Esophagus (tissue), 2 donors: ENCODE data around the gene STK10. TPM values are rescaled to one million over a fixed set of nuclear protein-coding genes. Genes with fewer than 3 reads are reported as not detected.

Source experiments
- H3K27ac ChIP-seq, 2 donors: one replicate each; pipeline ENCODE4 v1.5.1; 2013; ENCODE audit warnings: low read depth in 2 of 2, mild to moderate bottlenecking in 2 of 2, inconsistent platforms in 1 of 2, low read length in 1 of 2, moderate library complexity in 1 of 2
- H3K27me3 ChIP-seq, 2 donors: one replicate each; pipeline ENCODE4 v1.6.1; 2013; ENCODE audit warnings: low read length in 2 of 2, control low read depth in 1 of 2, mild to moderate bottlenecking in 1 of 2; ENCODE audit not compliant: insufficient read depth in 2 of 2, control insufficient read depth in 1 of 2
- H3K36me3 ChIP-seq, 2 donors: one replicate each; pipeline ENCODE4 v1.6.1; 2013; ENCODE audit warnings: low read length in 1 of 2; ENCODE audit not compliant: control insufficient read depth in 2 of 2, insufficient read depth in 2 of 2
- H3K4me1 ChIP-seq, 2 donors: one replicate each; pipeline ENCODE4 v1.6.1; 2013; ENCODE audit warnings: low read length in 1 of 2; ENCODE audit not compliant: control insufficient read depth in 2 of 2, insufficient read depth in 2 of 2
- H3K4me3 ChIP-seq, 2 donors: one replicate each; pipeline ENCODE4 v1.5.1; 2013; ENCODE audit warnings: low read length in 2 of 2, mild to moderate bottlenecking in 2 of 2, low read depth in 1 of 2, moderate library complexity in 1 of 2
- H3K9me3 ChIP-seq, 2 donors: one replicate each; pipeline ENCODE4 v1.6.1; 2013; ENCODE audit warnings: mild to moderate bottlenecking in 2 of 2, low read depth in 1 of 2, low read length in 1 of 2, moderate library complexity in 1 of 2; ENCODE audit not compliant: control insufficient read depth in 2 of 2, insufficient read depth in 1 of 2
- WGBS, 2 donors: extraction: QIAGEN DNeasy Blood & Tissue Kit; methylation state at CpG; one replicate each; pipeline ENCODE4 v1.1.7; 2013; 5-methylcytosine and 5-hydroxymethylcytosine counted together
- polyA plus RNA-seq, 2 donors: library from polyadenylated mRNA; stranded (reverse); fragments of 200-250 nt; gene quantifications; one replicate each; pipeline ENCODE4 v1.2.3, GENCODE V29; 2013
- donor health status: healthy with polysubstance abuse.
- donor health status: Bipolar disorder and iron deficiency.

The STK10 gene
- polyA plus RNA-seq, 2 donors, result 3.9 to 7.7 TPM

DNA sequence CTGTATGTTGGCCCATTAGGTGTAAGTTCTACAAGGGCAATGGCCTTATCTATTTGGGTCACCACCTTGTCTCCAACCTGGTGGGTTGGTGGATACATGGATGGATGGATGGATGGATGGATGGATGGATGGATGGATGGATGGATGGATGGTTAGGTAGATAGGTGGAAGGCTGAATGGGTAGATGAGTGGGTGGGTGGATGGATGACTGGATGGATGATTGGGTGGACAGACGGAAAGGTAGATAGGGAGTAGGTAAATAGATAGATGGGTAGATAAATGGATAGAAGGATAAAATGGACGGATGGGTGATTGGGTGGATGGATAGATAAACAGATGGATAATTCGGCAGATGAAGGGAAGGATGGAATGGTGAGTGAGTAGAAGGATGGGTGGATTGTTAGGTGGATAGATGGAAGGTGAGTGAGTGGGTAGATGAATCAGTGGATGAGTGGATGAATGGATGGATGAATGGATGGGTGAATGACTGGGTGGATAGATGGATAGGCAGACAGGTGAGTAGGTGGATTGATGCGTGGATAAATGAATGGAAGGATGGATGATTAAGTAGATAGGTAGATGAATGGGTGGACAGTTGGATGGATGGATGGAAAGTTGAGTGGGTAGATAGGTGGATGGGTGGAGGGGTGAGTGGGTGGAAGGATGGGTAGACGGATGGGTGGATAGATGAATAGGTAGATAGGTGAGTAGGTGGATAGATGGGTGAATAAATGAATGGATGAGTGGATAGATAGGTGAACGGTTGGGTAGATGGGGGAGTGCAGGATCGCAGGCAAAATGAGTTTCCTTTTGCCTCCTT, 98.5 kb downstream of the STK10 start:
- H3K9me3 ChIP-seq, result no peaks in the 10 kb centered on the region
- 94 to 95% methylated on average over 7 of the region's 7 CpGs for WGBS, 2 donors
- peaks cover 0 to 2% of the 10 kb centered on the region in 2 donors for H3K36me3 ChIP-seq
- no peaks in the 10 kb centered on the region for H3K27me3 ChIP-seq
- H3K4me3 ChIP-seq, result no peak overlapping the region
- no peak overlapping the region for H3K27ac ChIP-seq
- no peaks in the 10 kb centered on the region for H3K4me1 ChIP-seq

DNA sequence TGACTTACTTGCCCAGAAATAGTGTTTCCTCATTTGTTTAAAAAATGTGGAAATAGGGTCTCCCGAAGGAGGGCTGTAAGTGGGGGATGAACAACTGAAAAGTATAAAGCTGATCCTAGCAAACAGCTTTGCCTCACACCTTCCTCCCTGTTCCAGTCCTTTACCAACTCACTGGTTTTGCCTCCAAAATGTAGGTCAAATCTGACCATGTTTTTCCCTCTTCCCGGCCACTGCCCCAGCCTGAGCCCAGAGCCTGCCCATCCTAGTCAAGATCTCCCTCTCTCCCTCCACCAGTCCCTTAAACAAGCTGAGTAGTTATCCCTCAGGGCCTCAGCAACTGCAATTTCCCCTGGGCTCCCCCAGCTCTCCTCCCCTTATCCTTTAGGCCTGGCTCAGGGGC, 99.2 kb downstream of the STK10 start:
- WGBS, 2 donors, result 95 to 98% methylated on average over 2 of the region's 2 CpGs
- Histone ChIP-seq H3K4me1 (no peaks in the 10 kb centered on the region), H3K36me3 (peaks cover 0 to 2% of the 10 kb centered on the region in 2 donors), H3K27me3 (no peaks in the 10 kb centered on the region), H3K27ac (no peak overlapping the region), H3K9me3 (no peaks in the 10 kb centered on the region), H3K4me3 (no peak overlapping the region)

DNA sequence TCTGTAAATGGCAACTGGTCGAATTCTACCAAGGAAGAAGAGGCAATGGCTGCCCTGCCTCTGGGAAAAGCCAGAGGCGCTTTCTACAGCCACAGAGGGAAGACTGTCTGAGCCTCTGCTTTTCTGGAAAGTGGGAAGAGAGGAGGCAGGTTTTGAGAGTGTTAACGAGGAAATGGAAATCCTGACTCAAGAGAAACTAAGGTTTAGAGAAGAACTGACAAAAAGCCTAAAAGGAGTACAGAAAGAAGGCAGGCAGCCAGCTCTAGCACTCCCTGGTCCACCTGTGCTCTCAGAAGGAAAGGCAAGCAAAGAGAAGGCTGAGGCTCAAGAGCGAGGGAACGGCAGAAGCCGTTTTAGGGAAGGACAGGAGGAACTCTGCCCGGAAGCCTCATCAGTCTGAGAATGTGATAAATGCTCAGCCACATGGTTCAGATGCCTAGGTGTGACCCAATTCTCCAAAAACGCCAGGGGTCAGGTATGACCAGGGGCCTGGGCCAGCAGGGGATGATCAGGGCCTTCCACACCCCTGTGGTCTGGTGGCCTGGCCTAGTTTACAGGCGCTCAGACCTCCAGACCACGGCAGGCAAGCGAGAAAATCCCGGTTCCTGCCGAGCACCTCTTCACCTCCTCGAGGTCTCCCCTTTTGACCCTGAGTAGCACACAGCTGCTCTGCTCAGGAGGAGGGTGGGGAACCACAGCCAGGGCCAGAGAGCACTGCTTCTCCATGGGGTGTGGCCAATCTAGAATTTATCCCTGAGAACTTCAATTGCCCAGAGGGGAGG, 101.6 kb downstream of the STK10 start:
- Histone ChIP-seq H3K4me3 (no peak overlapping the region), H3K4me1 (no peaks in the 10 kb centered on the region), H3K27ac (no peak overlapping the region), H3K36me3 (peaks cover 0 to 8% of the 10 kb centered on the region in 2 donors), H3K9me3 (no peaks in the 10 kb centered on the region), H3K27me3 (no peaks in the 10 kb centered on the region)
- 84 to 85% methylated on average over 14 of the region's 14 CpGs for WGBS, 2 donors

DNA sequence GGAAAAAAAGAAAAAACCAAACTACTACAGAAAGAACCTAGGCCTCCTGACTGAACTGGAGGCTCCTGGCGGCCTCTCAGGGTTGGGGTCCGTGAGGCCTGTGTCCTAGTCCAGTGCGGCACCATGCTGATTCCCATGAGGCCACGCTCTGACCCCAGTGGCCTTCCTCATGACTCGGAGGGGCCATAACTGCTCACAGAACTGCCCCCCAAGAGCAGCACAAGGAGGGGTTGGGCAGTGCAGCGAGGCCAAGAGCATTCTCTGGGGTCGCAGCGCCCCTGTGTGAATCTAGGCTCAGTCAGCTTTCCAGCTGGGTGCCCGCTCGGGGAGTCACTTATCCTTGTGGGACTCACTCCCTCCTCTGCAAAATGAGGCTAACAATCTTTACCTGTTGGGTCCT, 102.3 kb downstream of the STK10 start:
- no peaks in the 10 kb centered on the region for H3K27me3 ChIP-seq
- WGBS, 2 donors, result 94 to 95% methylated on average over 10 of the region's 10 CpGs
- peaks cover 0 to 8% of the 10 kb centered on the region in 2 donors for H3K36me3 ChIP-seq
- H3K9me3 ChIP-seq, result no peaks in the 10 kb centered on the region
- H3K4me3 ChIP-seq, result no peak overlapping the region
- H3K27ac ChIP-seq, result no peak overlapping the region
- no peaks in the 10 kb centered on the region for H3K4me1 ChIP-seq

DNA sequence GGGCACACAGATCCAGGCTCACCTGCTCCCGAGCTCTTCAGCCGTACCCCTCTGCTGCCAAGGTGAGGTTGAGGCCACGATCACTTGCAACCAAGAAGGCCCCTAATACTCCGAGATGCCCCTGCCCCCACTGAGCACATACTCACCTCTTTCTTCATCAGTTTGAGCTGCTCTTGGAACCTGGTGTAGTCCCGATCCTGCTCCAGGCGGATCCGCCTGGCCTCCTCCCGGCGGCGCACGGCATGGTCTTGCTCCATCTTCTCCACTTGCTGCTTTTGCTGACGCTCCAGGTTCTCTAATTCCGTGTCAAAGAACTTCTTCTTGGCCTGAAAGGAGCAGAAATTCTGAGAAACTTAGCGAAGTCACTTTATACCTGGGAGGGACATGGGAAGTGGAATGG, 105.8 kb downstream of the STK10 start:
- Histone ChIP-seq H3K4me3 (no peak overlapping the region), H3K4me1 (no peaks in the 10 kb centered on the region), H3K36me3 (peaks cover 0 to 9% of the 10 kb centered on the region in 2 donors), H3K27me3 (no peaks in the 10 kb centered on the region), H3K27ac (no peak overlapping the region), H3K9me3 (no peaks in the 10 kb centered on the region)
- WGBS, 2 donors, result 95 to 97% methylated on average over 14 of the region's 14 CpGs

DNA sequence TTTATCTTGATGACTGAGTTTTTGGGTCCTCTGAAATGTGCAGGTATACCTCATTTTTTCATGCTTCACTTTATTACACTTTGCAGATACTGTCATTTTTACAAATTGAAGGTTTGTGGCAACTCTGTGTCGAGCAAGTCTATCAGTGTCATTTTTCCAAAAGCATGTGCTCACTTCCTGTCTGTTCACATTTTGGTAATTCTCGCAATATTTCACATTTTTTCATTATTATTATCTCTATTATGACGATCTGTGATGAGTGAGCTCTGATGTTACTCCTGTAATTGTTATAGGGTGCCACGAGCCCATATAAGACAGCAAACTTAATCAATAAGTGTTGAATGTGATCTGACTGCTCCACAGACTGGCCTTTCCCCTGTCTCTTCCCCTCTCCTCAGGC, 108.1 kb downstream of the STK10 start:
- no peaks in the 10 kb centered on the region for H3K9me3 ChIP-seq
- H3K4me3 ChIP-seq, result no peak overlapping the region
- no peak overlapping the region for H3K27ac ChIP-seq
- WGBS, 2 donors, result 84 to 92% methylated on average over 4 of the region's 4 CpGs
- H3K4me1 ChIP-seq, result no peaks in the 10 kb centered on the region
- H3K36me3 ChIP-seq, result peaks cover 0 to 9% of the 10 kb centered on the region in 2 donors
- H3K27me3 ChIP-seq, result no peaks in the 10 kb centered on the region

DNA sequence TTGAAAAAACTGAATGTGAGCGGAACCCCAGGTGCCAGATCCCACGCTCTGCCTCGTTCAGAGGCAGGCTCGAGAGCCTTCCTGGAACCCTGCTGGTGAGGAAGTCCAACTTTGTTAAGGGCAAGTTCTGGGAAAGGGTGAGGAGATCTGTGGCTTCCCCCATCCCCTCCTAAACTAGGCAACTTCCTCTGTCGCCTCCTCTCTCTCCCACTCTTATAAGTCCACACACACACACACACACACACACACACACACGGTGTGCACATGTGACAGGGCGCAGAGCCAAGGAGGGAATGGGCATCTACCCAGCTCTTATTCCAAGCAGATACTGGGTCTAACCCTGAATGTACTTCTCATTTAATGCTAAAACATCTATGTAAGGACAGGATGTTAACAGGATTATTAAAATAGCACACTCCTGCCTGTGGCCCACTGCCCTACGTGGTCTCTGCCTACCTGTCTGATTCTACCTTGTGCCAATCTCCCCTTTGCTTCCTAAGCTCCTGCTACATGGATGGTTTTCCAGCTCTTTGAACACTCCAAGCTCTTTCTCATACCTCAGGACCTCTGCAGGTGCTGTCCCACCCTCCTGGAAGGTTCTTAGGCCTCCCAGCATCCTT, 109.2 kb downstream of the STK10 start:
- Histone ChIP-seq H3K27me3 (no peaks in the 10 kb centered on the region), H3K27ac (no peak overlapping the region), H3K4me1 (no peaks in the 10 kb centered on the region), H3K4me3 (no peak overlapping the region), H3K36me3 (peaks cover 0 to 9% of the 10 kb centered on the region in 2 donors), H3K9me3 (no peaks in the 10 kb centered on the region)
- 68 to 76% methylated on average over 8 of the region's 8 CpGs for WGBS, 2 donors

DNA sequence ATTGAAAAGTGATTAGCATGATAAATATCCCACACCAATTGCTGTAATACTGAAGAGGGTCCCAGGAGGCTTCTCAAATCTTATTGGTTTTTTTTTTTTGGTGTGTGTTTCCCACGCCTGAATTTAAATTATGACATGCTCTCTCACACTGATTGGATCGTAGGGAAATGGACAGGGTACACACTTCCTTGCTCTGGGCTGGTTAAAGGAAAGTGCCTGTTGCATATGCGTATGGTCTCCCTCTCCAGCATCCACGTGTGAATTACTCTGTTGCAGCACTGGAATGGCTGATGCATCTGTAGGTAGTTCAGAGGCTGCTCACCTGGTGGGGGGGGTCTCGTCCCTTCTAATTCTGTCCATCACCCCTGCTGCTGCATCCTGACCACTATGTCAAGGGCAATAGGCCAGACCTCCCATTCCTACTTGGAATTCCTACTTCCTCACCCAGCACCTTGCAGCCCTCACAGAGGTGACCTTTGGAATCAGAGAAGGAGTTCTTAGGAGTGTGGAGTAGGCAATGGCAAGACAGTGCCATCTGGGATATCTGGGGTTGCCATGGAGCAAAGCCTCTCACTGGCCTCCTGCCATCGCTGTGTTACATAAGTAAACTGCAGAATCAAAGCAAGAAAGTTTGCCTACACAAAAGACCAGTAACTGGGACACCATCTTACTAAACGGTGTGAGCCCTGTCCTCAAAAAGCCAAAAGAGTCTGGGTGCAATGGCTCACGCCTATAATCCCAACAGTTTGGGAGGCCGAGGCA, 110.2 kb downstream of the STK10 start:
- H3K27ac ChIP-seq, result no peak overlapping the region
- H3K4me3 ChIP-seq, result no peak overlapping the region
- no peaks in the 10 kb centered on the region for H3K4me1 ChIP-seq
- 76 to 84% methylated on average over 9 of the region's 9 CpGs for WGBS, 2 donors
- H3K9me3 ChIP-seq, result no peaks in the 10 kb centered on the region
- H3K36me3 ChIP-seq, result peaks cover 0 to 9% of the 10 kb centered on the region in 2 donors
- no peaks in the 10 kb centered on the region for H3K27me3 ChIP-seq

DNA sequence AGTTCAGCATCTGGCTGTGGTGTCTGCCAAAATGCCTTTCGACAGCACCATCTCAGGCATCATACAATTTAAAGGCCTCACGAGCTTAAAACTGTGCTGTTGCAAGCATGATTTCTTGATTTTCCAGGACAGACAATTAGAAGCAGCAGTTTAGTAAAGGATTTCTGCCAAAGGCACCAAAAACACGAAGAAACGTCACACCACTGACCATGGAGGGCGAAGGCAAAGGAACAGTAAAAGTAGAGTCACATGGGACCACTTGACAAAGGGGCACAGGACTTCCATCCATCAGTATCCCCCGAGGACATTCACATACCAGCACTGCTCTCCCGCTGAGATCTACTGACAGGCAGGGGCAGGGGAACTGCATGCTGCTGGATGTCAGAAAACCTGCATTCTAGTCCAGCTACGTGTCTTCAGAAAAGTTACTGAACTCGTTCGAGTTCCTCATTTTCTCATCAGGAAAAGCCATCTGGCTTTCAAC, 111.2 kb downstream of the STK10 start:
- H3K27ac ChIP-seq, result no peak overlapping the region
- WGBS, 2 donors, result 50 to 60% methylated on average over 10 of the region's 10 CpGs
- peaks cover 0 to 4% of the 10 kb centered on the region in 2 donors for H3K36me3 ChIP-seq
- H3K4me1 ChIP-seq, result no peaks in the 10 kb centered on the region
- H3K27me3 ChIP-seq, result no peaks in the 10 kb centered on the region
- H3K9me3 ChIP-seq, result no peaks in the 10 kb centered on the region
- H3K4me3 ChIP-seq, result no peak overlapping the region
